ENCODE measurements around the gene HAUS7.

Gene HAUS7

GRCh38 chrX:153499876-153500275 is 29.5 kb upstream of the HAUS7 start:
- no peak for FAIRE-seq

GRCh38 chrX:153499341-153499740 is 29.0 kb upstream of the HAUS7 start:
- no peak for FAIRE-seq
- no peak for DNase-seq (ENCODE audit: low spot score)

More at GRCh38 chrX:153499876-153500275, 29.5 kb upstream of the HAUS7 start:
- no peak for DNase-seq (ENCODE audit: low spot score)

GRCh38 chrX:153498453-153498852 is 28.1 kb upstream of the HAUS7 start:
- DNase-seq (ENCODE audit: low spot score) (no peak), FAIRE-seq (no peak)

- DNase-seq (ENCODE audit: low spot score) = no peak
- FAIRE-seq = no peak
Measured at GRCh38 chrX:153496590-153496959, 26.2 kb upstream of the HAUS7 start.

- FAIRE-seq = no peak
- DNase-seq (ENCODE audit: low spot score) = no peak
Measured at GRCh38 chrX:153495903-153496589, 25.7 kb upstream of the HAUS7 start.

GRCh38 chrX:153495362-153495751 is 25.0 kb upstream of the HAUS7 start:
- FAIRE-seq (no peak), DNase-seq (ENCODE audit: low spot score) (no peak)

- no peak for FAIRE-seq
- no peak for DNase-seq (ENCODE audit: low spot score)
Measured at GRCh38 chrX:153494541-153495361, 24.4 kb upstream of the HAUS7 start, which contains the start of gene BGN. BGN (plus strand) TSS chrX:153494980; CDS start chrX:153504632, 9,652 bp downstream.

- DNase-seq (ENCODE audit: low spot score) = no peak
- no peak for FAIRE-seq
Measured at GRCh38 chrX:153494061-153494460, 23.7 kb upstream of the HAUS7 start.

GRCh38 chrX:153493085-153493484 is 22.7 kb upstream of the HAUS7 start:
- no peak for FAIRE-seq

GRCh38 chrX:153492543-153492942 is 22.2 kb upstream of the HAUS7 start:
- no peak for FAIRE-seq
- DNase-seq (ENCODE audit: low spot score) = no peak

More at GRCh38 chrX:153493085-153493484, 22.7 kb upstream of the HAUS7 start:
- no peak for DNase-seq (ENCODE audit: low spot score)

GRCh38 chrX:153491918-153492317 is 21.5 kb upstream of the HAUS7 start:
- no peak for DNase-seq (ENCODE audit: low spot score)
- no peak for FAIRE-seq

- DNase-seq (ENCODE audit: low spot score) = no peak
- no peak for FAIRE-seq
Measured at GRCh38 chrX:153491351-153491914, 21.1 kb upstream of the HAUS7 start.

GRCh38 chrX:153490217-153490930 is 20.0 kb upstream of the HAUS7 start:
- FAIRE-seq = no peak
- DNase-seq (ENCODE audit: low spot score) = no peak

- no peak for FAIRE-seq
- peak; percentile 20 for DNase-seq (ENCODE audit: low spot score)
Measured at GRCh38 chrX:153488231-153488914, 18.0 kb upstream of the HAUS7 start.

GRCh38 chrX:153487590-153488071 is 17.3 kb upstream of the HAUS7 start:
- no peak for DNase-seq (ENCODE audit: low spot score)
- no peak for FAIRE-seq

- no peak for FAIRE-seq
- DNase-seq (ENCODE audit: low spot score) = no peak
Measured at GRCh38 chrX:153486171-153486570, 15.8 kb upstream of the HAUS7 start.

- FAIRE-seq (no peak), DNase-seq (ENCODE audit: low spot score) (no peak)
Measured at GRCh38 chrX:153485396-153486080, 15.2 kb upstream of the HAUS7 start.

GRCh38 chrX:153482376-153483015 is 12.1 kb upstream of the HAUS7 start:
- DNase-seq (ENCODE audit: low spot score) (no peak), FAIRE-seq (no peak)

GRCh38 chrX:153481043-153481442 is 10.7 kb upstream of the HAUS7 start:
- DNase-seq (ENCODE audit: low spot score) (no peak), FAIRE-seq (no peak)

- no peak for DNase-seq (ENCODE audit: low spot score)
- no peak for FAIRE-seq
Measured at GRCh38 chrX:153478746-153479145, 8.4 kb upstream of the HAUS7 start.

All from urothelium cell line (cell line).